Activated CD4-positive, alpha-beta T cell treated with anti-CD3 and anti-CD28 coated beads, Interleukin-2, amount 50 U/mL, for 48 hours (primary cell): ENCODE data around the gene CPO.
"Not testable (repeated sequence)": the region's sequence is repeated elsewhere in the genome, so short reads cannot be mapped to it uniquely, and the experiment has no call there.

ENCODE experiments used
- DNase-seq, 2 experiments: peaks; one replicate each; pipeline ENCODE4 v3.0.0-alpha.2; 2020

CPO gene

GRCh38 chr2:206939340-206939739, at the start of gene CPO:
Gene CPO, plus strand, starts transcription at chr2:206939518. Its CDS starts 82 bp downstream, at chr2:206939600.
- DNase-seq = no peak

- no peak for DNase-seq
Observed at GRCh38 chr2:206890179-206890578, 49.1 kb upstream of the CPO start.

- DNase-seq = no peak
Observed at GRCh38 chr2:206890926-206891325, 48.4 kb upstream of the CPO start.

GRCh38 chr2:206915121-206915520, 24.2 kb upstream of the CPO start:
- DNase-seq = no peak

GRCh38 chr2:206918263-206918662, 21.1 kb upstream of the CPO start:
- no peak for DNase-seq

- no peak for DNase-seq
Observed at GRCh38 chr2:206920310-206920709, 19.0 kb upstream of the CPO start.

GRCh38 chr2:206920951-206921350, 18.4 kb upstream of the CPO start:
- no peak for DNase-seq

GRCh38 chr2:206921529-206921928, 17.8 kb upstream of the CPO start:
- no peak for DNase-seq

- DNase-seq = no peak
Observed at GRCh38 chr2:206935991-206936842, 3.1 kb upstream of the CPO start.

- DNase-seq = no peak
Observed at GRCh38 chr2:206936843-206937230, 2.5 kb upstream of the CPO start.

- no peak for DNase-seq
Observed at GRCh38 chr2:206937555-206937954, 1.8 kb upstream of the CPO start.

GRCh38 chr2:206940546-206940945, 1.2 kb downstream of the CPO start:
- DNase-seq = no peak

GRCh38 chr2:206942592-206943478, 3.5 kb downstream of the CPO start:
- DNase-seq = no peak

GRCh38 chr2:206953404-206953803, 14.1 kb downstream of the CPO start:
- DNase-seq = not testable (repeated sequence)

GRCh38 chr2:206955253-206955652, 15.9 kb downstream of the CPO start:
- DNase-seq = no peak

- DNase-seq = no peak
Observed at GRCh38 chr2:206958261-206958660, 18.9 kb downstream of the CPO start.

GRCh38 chr2:206962966-206963365, 23.6 kb downstream of the CPO start:
- no peak for DNase-seq

GRCh38 chr2:206968134-206969086, 29.1 kb downstream of the CPO start:
- no peak for DNase-seq

- DNase-seq = no peak
Observed at GRCh38 chr2:206969192-206969591, 29.9 kb downstream of the CPO start.

- no peak for DNase-seq
Observed at GRCh38 chr2:206970589-206971360, 31.5 kb downstream of the CPO start.

GRCh38 chr2:206971805-206972204, 32.5 kb downstream of the CPO start:
- DNase-seq = no peak

GRCh38 chr2:206974551-206974950, 35.2 kb downstream of the CPO start:
- no peak for DNase-seq
